CD4-positive, alpha-beta T cell (primary cell): ENCODE data around the gene HS2ST1. TPM values are rescaled to one million over a fixed set of nuclear protein-coding genes. Genes with fewer than 3 reads are reported as not detected.
A peak's percentile ranks its signal among the peaks of the same experiment; 100 is the strongest.

ENCODE experiments used
- ATAC-seq: fragments of 200-7000 bp; cut with Tn5 transposase; one replicate; pipeline ENCODE4 v1.10.0; 2022; ENCODE audit warnings: mild to moderate bottlenecking; ENCODE audit not compliant: poor library complexity
- CTCF ChIA-PET: fragments of 350-600 bp; sonication (Branson Sonifier 250); formaldehyde crosslinking; loops from one replicate; lab custom pipeline; 2021; ENCODE audit warnings: antibody characterized with exemption, inconsistent platforms; lab: Charles Lee
- POLR2A ChIA-PET: fragments of 350-600 bp; sonication (Branson Sonifier 250); formaldehyde crosslinking; loops from one replicate; lab custom pipeline; 2021; ENCODE audit warnings: antibody characterized with exemption, inconsistent platforms; lab: Charles Lee
- DNase-seq, 14 experiments: peaks; one replicate each; pipeline ENCODE4 v3.0.0-alpha.2; 2013 to 2020; ENCODE audit warnings: mixed read lengths in 2 of 14
- H3K27ac ChIP-seq, 2 donors: one replicate each; pipeline versions ENCODE4 v1.5.1 to v1.7.0; 2013; ENCODE audit warnings: low read length in 2 of 2, low read depth in 1 of 2, mild to moderate bottlenecking in 1 of 2
- H3K27me3 ChIP-seq, 2 experiments: 1 replicate in 1 of 2; 2 replicates in 1 of 2; pipeline versions ENCODE4 v1.6.1 to v1.7.0; 2013; ENCODE audit warnings: low read length in 2 of 2, control low read depth in 1 of 2, mild to moderate bottlenecking in 1 of 2, moderate library complexity in 1 of 2; ENCODE audit not compliant: insufficient read depth in 2 of 2, control insufficient read depth in 1 of 2
- H3K36me3 ChIP-seq: one replicate; pipeline ENCODE4 v1.6.1; 2013; ENCODE audit warnings: low read length, control low read depth; ENCODE audit not compliant: insufficient read depth
- H3K4me1 ChIP-seq: one replicate; pipeline ENCODE4 v1.6.1; 2013; ENCODE audit warnings: low read length, control low read depth; ENCODE audit not compliant: insufficient read depth
- H3K4me3 ChIP-seq: one replicate; pipeline ENCODE4 v1.5.1; 2013; ENCODE audit warnings: mild to moderate bottlenecking, low read length, moderate library complexity
- H3K9me3 ChIP-seq, 2 experiments: 1 replicate in 1 of 2; 2 replicates in 1 of 2; pipeline versions ENCODE4 v1.6.1 to v1.7.0; 2013; ENCODE audit warnings: low read length in 2 of 2, mild to moderate bottlenecking in 2 of 2, control low read depth in 1 of 2, moderate library complexity in 1 of 2; ENCODE audit not compliant: control insufficient read depth in 1 of 2, insufficient read depth in 1 of 2
- H3K27ac Mint-ChIP-seq: one replicate; pipeline ENCODE4 v1.8.0; 2020; ENCODE audit warnings: mixed read lengths
- H3K27me3 Mint-ChIP-seq: one replicate; pipeline ENCODE4 v1.8.0; 2021; ENCODE audit warnings: mixed read lengths
- H3K36me3 Mint-ChIP-seq: one replicate; pipeline ENCODE4 v1.8.0; 2021; ENCODE audit warnings: low read depth, mixed read lengths
- H3K4me1 Mint-ChIP-seq: one replicate; pipeline ENCODE4 v1.8.0; 2021; ENCODE audit warnings: low read depth, mixed read lengths
- H3K4me3 Mint-ChIP-seq: one replicate; pipeline ENCODE4 v1.8.0; 2020; ENCODE audit warnings: mild to moderate bottlenecking, mixed read lengths
- H3K9me3 Mint-ChIP-seq: one replicate; pipeline ENCODE4 v1.8.0; 2020; ENCODE audit warnings: mixed read lengths
- intact Hi-C, 2 experiments: fragments of 100-400 bp; cut with DNase I in 1 of 2; cut with micrococcal nuclease in 1 of 2; formaldehyde crosslinking; loops; one replicate each; pipeline versions ENCODE4 v1.15.1 to v1.9.0; 2023 to 2025; cut with DNase I, micrococcal nuclease
- total RNA-seq, 174 experiments: library from RNA in 2 of 174; stranded (reverse) in 2 of 174; gene quantifications; one replicate each; pipeline ENCODE4 v1.2.3 and lab custom pipeline; 2021 to 2026
- TF ChIP-seq, protein P1 (sequence below): fragments of 200-600 bp; IDR thresholded peaks from one replicate; pipeline ENCODE4 v1.8.0; 2022; ENCODE audit warnings: antibody characterized with exemption, mild to moderate bottlenecking

Gene HS2ST1
- total RNA-seq, 2 experiments from 2014 or later: 6.7 to 6.9 TPM

DNA sequence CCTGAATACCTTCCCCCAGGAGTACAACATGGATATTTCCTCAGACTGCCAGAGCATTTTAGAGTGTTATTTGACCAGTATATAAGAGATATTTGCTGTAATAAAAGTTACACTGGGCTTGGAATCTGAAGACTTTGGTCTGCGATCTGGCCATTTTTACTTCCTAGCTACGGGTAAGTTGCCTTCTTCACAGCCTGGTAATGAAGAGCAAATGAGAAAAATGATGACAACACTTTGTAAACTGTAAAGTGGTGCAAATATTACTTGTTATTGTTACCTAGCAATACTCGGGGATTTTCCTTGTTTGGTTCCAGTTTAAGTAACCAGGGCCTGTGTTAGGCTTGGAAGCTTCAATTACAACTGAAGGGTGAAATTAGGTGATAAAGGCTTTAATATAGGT is 233.4 kb downstream of the HS2ST1 start:
- no peak overlapping the region for H3K27ac ChIP-seq
- no peak overlapping the region for H3K4me3 ChIP-seq
- POLR2A ChIA-PET: no interaction called here
- Mint-ChIP-seq H3K36me3 (no peaks in the 10 kb centered on the region), H3K9me3 (no peaks in the 10 kb centered on the region), H3K27ac (no peak overlapping the region), H3K27me3 (peaks cover 62% of the 10 kb centered on the region), H3K4me3 (no peak overlapping the region), H3K4me1 (peaks cover 12% of the 10 kb centered on the region)
- CTCF ChIA-PET: no interaction called here
- no peaks in the 10 kb centered on the region for H3K9me3 ChIP-seq
- DNase-seq: no peak
- peaks cover 21 to 25% of the 10 kb centered on the region in 2 experiments for H3K27me3 ChIP-seq
- H3K36me3 ChIP-seq: no peaks in the 10 kb centered on the region
- ATAC-seq: no peak
- peaks cover 13% of the 10 kb centered on the region for H3K4me1 ChIP-seq
- TF ChIP-seq, protein P1, sequence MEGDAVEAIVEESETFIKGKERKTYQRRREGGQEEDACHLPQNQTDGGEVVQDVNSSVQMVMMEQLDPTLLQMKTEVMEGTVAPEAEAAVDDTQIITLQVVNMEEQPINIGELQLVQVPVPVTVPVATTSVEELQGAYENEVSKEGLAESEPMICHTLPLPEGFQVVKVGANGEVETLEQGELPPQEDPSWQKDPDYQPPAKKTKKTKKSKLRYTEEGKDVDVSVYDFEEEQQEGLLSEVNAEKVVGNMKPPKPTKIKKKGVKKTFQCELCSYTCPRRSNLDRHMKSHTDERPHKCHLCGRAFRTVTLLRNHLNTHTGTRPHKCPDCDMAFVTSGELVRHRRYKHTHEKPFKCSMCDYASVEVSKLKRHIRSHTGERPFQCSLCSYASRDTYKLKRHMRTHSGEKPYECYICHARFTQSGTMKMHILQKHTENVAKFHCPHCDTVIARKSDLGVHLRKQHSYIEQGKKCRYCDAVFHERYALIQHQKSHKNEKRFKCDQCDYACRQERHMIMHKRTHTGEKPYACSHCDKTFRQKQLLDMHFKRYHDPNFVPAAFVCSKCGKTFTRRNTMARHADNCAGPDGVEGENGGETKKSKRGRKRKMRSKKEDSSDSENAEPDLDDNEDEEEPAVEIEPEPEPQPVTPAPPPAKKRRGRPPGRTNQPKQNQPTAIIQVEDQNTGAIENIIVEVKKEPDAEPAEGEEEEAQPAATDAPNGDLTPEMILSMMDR: no peak
- intact Hi-C loops: no loop called here

DNA sequence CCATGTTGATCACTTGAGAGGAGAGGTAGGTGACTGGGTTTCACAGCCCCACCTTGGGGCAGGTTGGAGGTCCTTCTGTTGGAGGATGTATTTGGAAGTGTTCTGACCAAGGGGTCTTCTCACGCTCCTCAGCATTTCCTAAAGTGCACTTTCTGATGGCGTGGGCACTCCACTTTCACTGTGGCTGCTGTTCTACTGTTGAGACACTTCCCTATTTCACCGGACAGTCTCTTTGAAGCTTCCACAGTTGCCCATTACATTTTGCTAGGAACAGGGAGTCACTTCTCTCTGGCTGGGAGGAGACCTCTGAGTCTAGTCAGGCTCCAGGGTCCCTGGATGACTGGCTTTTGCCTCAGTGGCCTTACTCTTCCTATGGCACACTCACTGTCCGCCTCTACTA is 234.2 kb downstream of the HS2ST1 start:
- peaks cover 70% of the 10 kb centered on the region for H3K27me3 Mint-ChIP-seq
- H3K27ac ChIP-seq: no peak overlapping the region
- H3K4me3 Mint-ChIP-seq: no peak overlapping the region
- H3K27ac Mint-ChIP-seq: no peak overlapping the region
- H3K36me3 Mint-ChIP-seq: no peaks in the 10 kb centered on the region
- peaks cover 21 to 25% of the 10 kb centered on the region in 2 experiments for H3K27me3 ChIP-seq
- POLR2A ChIA-PET: no interaction called here
- no peak for ATAC-seq
- H3K4me1 Mint-ChIP-seq: peaks cover 12% of the 10 kb centered on the region
- no peak overlapping the region for H3K4me3 ChIP-seq
- no peaks in the 10 kb centered on the region for H3K36me3 ChIP-seq
- H3K4me1 ChIP-seq: peaks cover 13% of the 10 kb centered on the region
- TF ChIP-seq, protein P1: no peak
- DNase-seq: peak in 1 of 14 experiments; percentile 6
- no peaks in the 10 kb centered on the region for H3K9me3 Mint-ChIP-seq
- intact Hi-C loops: no loop called here
- no peaks in the 10 kb centered on the region for H3K9me3 ChIP-seq
- CTCF ChIA-PET: no interaction called here

DNA sequence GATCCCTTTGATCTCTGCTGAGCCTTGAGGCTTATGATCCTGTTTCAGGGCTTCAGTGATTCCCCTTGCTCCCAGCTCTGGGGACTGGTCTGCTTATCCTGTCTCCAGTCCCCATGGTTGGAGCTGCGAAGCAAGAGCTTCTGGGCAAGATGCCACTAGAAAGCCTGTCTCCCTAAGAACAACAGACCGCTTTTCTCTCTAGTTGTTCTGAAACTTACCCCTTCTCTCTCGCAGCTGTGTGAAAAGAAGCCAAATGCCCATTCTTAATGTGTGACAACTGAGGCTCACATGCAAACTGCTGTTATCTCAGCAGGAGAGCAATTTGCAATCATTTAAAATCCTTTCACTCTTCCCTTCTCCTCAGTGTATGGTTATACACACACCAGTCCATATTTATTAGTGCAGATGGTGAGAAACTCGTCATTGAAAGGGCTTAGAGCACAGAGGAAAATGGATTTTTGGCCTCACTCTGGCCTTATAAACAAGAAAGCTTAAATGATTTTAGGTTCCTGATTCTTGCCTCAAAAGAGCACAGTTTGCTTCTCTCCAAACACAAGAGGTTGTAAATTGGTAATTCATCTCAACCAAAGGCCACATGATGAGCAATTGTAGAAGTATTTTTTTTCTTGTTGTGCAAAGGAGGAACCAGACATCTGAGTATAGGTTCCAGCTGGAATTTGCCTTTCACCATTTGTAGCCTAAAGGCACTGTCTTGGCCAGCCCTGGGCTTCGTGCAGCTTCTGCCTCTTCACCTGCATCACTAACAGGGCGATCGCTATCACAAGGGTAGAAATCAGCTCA is 235.0 kb downstream of the HS2ST1 start:
- H3K9me3 Mint-ChIP-seq: no peaks in the 10 kb centered on the region
- CTCF ChIA-PET: interaction anchor here (0.6 kb wide), 1 partner anchor 1681 kb away, joined by 3 read pairs; no protein-coding TSS in a partner anchor

More for the DNA sequence above, 235.0 kb downstream of the HS2ST1 start:
- DNase-seq: no peak
- Mint-ChIP-seq H3K4me3 (no peak overlapping the region), H3K27ac (no peak overlapping the region), H3K36me3 (no peaks in the 10 kb centered on the region), H3K27me3 (peaks cover 71% of the 10 kb centered on the region), H3K4me1 (peaks cover 12% of the 10 kb centered on the region)
- Histone ChIP-seq H3K4me1 (peaks cover 13% of the 10 kb centered on the region), H3K27ac (no peak overlapping the region), H3K9me3 (no peaks in the 10 kb centered on the region), H3K36me3 (no peaks in the 10 kb centered on the region), H3K27me3 (peaks cover 21 to 25% of the 10 kb centered on the region in 2 experiments), H3K4me3 (no peak overlapping the region)
- TF ChIP-seq, protein P1: no peak
- ATAC-seq: no peak
- intact Hi-C loops: no loop called here
- POLR2A ChIA-PET: no interaction called here
